Rectal smooth muscle tissue (tissue), 1 donor: Measurements from ENCODE around the gene SPTLC3.

Source experiments
- H3K27ac ChIP-seq: one replicate; pipeline ENCODE4 v1.7.0; 2013; ENCODE audit warnings: low read depth, low read length, inconsistent platforms
- H3K27me3 ChIP-seq: one replicate; pipeline ENCODE4 v1.7.0; 2013; ENCODE audit warnings: low read length; ENCODE audit not compliant: control insufficient read depth, insufficient read depth
- H3K36me3 ChIP-seq: one replicate; pipeline ENCODE4 v1.7.0; 2013; ENCODE audit warnings: low read length; ENCODE audit not compliant: control insufficient read depth, insufficient read depth
- H3K4me1 ChIP-seq: one replicate; pipeline ENCODE4 v1.7.0; 2013; ENCODE audit warnings: low read length; ENCODE audit not compliant: control insufficient read depth, insufficient read depth
- H3K4me3 ChIP-seq: one replicate; pipeline ENCODE4 v1.7.0; 2013; ENCODE audit warnings: low read length
- H3K9ac ChIP-seq: one replicate; pipeline ENCODE4 v1.7.0; 2013; ENCODE audit warnings: low read length

SPTLC3 gene

GRCh38 chr20:13165203-13165602, 156.4 kb downstream of the SPTLC3 start:
- Histone ChIP-seq H3K9ac (no peak overlapping the region), H3K27ac (no peak overlapping the region), H3K4me3 (no peak overlapping the region), H3K4me1 (no peaks in the 10 kb centered on the region), H3K36me3 (no peaks in the 10 kb centered on the region), H3K27me3 (no peaks in the 10 kb centered on the region)

GRCh38 chr20:13166011-13166410, 157.2 kb downstream of the SPTLC3 start:
- no peaks in the 10 kb centered on the region for H3K4me1 ChIP-seq
- H3K27me3 ChIP-seq: no peaks in the 10 kb centered on the region
- no peak overlapping the region for H3K9ac ChIP-seq
- H3K4me3 ChIP-seq: no peak overlapping the region
- no peaks in the 10 kb centered on the region for H3K36me3 ChIP-seq
- H3K27ac ChIP-seq: no peak overlapping the region

GRCh38 chr20:13166437-13166836, 157.7 kb downstream of the SPTLC3 start:
- Histone ChIP-seq H3K27ac (no peak overlapping the region), H3K27me3 (no peaks in the 10 kb centered on the region), H3K36me3 (no peaks in the 10 kb centered on the region), H3K4me1 (no peaks in the 10 kb centered on the region), H3K9ac (no peak overlapping the region), H3K4me3 (no peak overlapping the region)

GRCh38 chr20:13169086-13169485, 160.3 kb downstream of the SPTLC3 start:
- H3K27ac ChIP-seq: no peak overlapping the region
- no peaks in the 10 kb centered on the region for H3K27me3 ChIP-seq
- no peaks in the 10 kb centered on the region for H3K4me1 ChIP-seq
- no peak overlapping the region for H3K9ac ChIP-seq
- H3K4me3 ChIP-seq: no peak overlapping the region
- no peaks in the 10 kb centered on the region for H3K36me3 ChIP-seq

GRCh38 chr20:13170771-13171170, 162.0 kb downstream of the SPTLC3 start:
- Histone ChIP-seq H3K9ac (no peak overlapping the region), H3K36me3 (no peaks in the 10 kb centered on the region), H3K4me3 (no peak overlapping the region), H3K27ac (no peak overlapping the region), H3K4me1 (no peaks in the 10 kb centered on the region), H3K27me3 (no peaks in the 10 kb centered on the region)

DNA sequence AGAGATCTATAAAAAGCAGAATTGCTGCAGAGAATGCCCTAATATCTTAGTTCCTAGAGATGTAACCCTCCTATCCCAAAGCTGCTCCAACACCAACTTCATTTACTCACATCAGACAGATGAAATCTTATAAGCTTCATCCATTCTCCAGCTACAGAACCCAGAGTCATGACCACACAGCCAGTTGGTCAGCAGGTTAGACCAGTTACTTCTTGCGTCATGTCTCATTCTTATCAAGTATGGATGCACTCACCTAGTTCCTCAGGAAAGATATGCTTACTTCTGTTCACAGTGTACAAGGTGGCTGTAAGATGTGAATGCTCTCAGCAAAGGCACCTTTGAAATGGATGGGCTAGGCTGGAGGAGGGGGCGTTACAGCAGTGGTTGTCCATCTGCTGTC, 164.4 kb downstream of the SPTLC3 start:
- Histone ChIP-seq H3K4me3 (no peak overlapping the region), H3K27ac (no peak overlapping the region), H3K4me1 (no peaks in the 10 kb centered on the region), H3K9ac (no peak overlapping the region), H3K27me3 (no peaks in the 10 kb centered on the region), H3K36me3 (no peaks in the 10 kb centered on the region)

DNA sequence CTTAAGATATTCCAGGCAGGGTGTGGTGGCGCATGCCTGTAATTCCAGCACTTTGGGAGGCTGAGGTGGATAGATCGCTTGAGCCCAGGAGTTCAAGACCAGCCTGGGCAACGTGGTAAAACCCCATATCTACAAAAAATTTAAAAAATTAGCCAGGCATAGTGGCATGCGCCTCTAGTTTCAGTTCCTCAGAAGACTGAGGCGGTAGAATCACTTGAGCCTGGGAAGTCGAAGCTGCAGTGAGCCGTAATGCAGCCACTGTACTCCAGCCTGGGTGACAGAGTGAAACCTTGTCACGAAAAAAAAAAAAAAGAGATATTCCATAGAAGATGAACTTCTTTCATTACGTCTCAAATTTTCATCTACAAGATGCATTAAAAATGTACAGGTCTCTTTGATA, 165.6 kb downstream of the SPTLC3 start:
- no peaks in the 10 kb centered on the region for H3K4me1 ChIP-seq

DNA sequence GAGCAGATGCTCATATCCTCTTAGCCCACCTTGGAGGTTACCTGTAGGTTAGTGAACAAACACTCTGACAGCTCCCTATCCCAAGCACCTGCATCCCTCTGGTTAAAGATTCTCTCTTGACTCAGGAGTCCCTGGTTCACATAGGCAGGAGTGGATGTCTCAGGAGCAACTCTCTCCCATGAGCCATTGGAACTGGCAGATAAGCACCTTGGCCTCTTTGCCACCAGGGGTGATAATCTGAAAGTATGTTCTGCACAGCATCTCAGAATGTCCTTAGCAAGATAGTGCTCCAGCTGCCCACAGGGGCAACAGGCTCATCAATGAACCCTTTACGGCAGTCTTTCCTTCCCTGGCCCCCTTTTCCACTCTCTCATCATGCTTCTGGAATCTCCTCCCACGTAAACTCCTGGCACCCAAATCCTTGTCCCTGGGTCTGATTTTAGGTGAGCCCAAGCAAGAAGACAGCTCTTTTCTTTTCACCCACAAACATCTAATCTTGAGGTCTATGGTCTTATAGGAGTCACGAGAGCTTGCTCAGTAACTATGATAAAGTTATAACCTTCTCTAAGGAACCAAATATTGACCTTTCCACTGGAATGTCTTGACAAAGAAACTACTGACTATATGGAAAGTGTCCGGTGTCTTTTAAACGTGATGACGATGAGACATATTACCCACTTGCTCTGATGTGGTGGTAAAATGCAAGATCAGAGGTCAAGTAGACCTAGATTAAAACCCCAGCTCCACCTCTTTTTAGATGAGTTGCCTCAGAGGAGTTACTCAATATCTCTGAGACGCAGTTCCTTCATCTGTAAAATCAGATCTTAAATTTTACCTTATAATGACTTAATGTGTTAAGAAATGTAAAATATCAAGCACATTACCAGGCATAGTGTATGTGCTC, 172.5 kb downstream of the SPTLC3 start:
- no peaks in the 10 kb centered on the region for H3K36me3 ChIP-seq
- no peak overlapping the region for H3K9ac ChIP-seq
- H3K4me1 ChIP-seq: no peaks in the 10 kb centered on the region
- no peaks in the 10 kb centered on the region for H3K27me3 ChIP-seq
- H3K27ac ChIP-seq: no peak overlapping the region
- H3K4me3 ChIP-seq: no peak overlapping the region

More for the DNA sequence above, 165.6 kb downstream of the SPTLC3 start:
- H3K27ac ChIP-seq: no peak overlapping the region
- no peak overlapping the region for H3K9ac ChIP-seq
- H3K27me3 ChIP-seq: no peaks in the 10 kb centered on the region
- no peaks in the 10 kb centered on the region for H3K36me3 ChIP-seq
- no peak overlapping the region for H3K4me3 ChIP-seq

DNA sequence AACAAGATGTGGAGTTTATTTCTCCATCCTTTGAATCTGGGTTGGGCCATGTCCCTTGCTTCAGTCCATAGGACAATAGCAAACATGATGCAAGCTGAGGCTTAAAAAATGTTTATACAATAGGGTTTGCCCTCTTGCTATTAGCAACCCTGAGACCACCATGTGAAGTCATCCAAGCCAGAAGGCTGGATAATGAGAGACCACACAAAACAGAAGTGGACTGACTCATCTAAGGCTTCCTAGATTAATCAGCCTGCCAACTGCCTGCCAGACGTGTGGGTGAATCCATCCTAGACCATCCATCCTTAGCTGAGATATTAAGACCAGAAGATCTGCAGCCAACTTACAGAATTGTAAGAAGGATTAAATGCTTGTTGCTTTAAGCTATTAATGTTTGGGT, 174.2 kb downstream of the SPTLC3 start:
- Histone ChIP-seq H3K27me3 (no peaks in the 10 kb centered on the region), H3K9ac (no peak overlapping the region), H3K36me3 (no peaks in the 10 kb centered on the region)

DNA sequence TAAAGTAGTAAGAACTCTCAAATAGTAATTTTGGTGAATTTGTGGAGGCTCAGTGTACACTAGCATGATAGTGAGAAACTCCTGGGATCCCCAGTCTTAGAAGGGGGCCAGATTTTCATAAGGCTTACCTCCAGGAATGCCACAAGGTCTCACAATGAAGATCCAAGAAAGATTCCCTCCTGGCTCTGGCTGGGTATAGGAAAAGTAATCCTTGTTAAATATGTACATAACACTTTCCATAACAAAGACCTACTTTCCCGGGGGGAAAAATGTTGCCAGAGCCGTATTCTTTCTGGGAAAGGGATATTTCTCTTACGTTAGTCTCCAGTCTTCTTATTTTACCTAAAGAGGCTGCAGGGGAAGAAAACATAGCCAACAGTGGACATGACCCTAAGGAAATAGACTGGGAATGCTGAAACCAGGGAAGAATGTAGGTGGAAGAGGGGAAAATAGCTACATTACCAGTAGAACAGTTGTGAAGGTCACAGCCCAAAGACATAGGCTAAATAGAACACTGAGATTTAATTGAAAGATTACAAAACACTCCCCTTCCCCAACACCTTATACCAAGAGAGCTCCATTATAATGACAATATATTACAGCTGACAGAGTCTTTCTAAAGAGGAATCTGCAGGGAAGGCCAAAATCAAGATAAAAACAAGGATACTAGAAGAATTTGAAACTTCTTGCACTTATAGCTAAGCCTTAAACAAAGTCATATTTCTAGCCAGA, 177.4 kb downstream of the SPTLC3 start:
- no peak overlapping the region for H3K9ac ChIP-seq
- no peaks in the 10 kb centered on the region for H3K4me1 ChIP-seq
- H3K27me3 ChIP-seq: no peaks in the 10 kb centered on the region
- H3K36me3 ChIP-seq: no peaks in the 10 kb centered on the region
- no peak overlapping the region for H3K4me3 ChIP-seq
- no peak overlapping the region for H3K27ac ChIP-seq

More for the DNA sequence above, 174.2 kb downstream of the SPTLC3 start:
- Histone ChIP-seq H3K4me1 (no peaks in the 10 kb centered on the region), H3K27ac (no peak overlapping the region), H3K4me3 (no peak overlapping the region)

DNA sequence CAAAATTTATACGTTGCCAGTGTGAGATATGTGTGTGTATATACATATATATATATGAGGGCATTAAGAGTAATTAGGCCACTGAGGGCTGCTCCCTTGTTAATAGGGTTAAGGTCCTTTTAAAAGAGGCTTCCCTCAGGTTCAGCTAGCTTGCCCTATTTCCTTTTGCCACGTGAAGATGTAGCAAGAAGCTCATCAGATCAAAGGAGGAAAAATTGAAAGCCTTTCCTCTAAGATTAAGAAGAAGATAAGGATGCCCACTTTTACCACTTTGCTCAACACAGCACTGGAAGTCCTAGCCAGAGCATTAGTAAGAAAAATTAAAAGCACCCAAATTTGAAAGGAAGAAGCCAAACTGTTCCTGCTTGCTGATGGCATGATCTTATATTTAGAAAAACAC, 179.1 kb downstream of the SPTLC3 start:
- Histone ChIP-seq H3K4me1 (no peaks in the 10 kb centered on the region), H3K27ac (no peak overlapping the region), H3K4me3 (no peak overlapping the region), H3K36me3 (no peaks in the 10 kb centered on the region), H3K27me3 (no peaks in the 10 kb centered on the region), H3K9ac (no peak overlapping the region)

- Histone ChIP-seq H3K36me3 (no peaks in the 10 kb centered on the region), H3K27ac (no peak overlapping the region), H3K9ac (no peak overlapping the region), H3K4me1 (no peaks in the 10 kb centered on the region), H3K4me3 (no peak overlapping the region), H3K27me3 (no peaks in the 10 kb centered on the region)
These were observed 190.5 kb downstream of the SPTLC3 start for GRCh38 chr20:13199279-13199678.
